HG03457 (cell line): ENCODE measurements around the gene NBPF1.
"Not testable (repeated sequence)": the region's sequence is repeated elsewhere in the genome, so short reads cannot be mapped to it uniquely, and the experiment has no call there.

Experiments
- ATAC-seq: cut with Tn5 transposase; IDR thresholded peaks from one replicate; pipeline ENCODE4 v1.9.1; 2021; ENCODE audit warnings: moderate number of reproducible peaks; ENCODE audit not compliant: unreplicated experiment

The NBPF1 gene

DNA sequence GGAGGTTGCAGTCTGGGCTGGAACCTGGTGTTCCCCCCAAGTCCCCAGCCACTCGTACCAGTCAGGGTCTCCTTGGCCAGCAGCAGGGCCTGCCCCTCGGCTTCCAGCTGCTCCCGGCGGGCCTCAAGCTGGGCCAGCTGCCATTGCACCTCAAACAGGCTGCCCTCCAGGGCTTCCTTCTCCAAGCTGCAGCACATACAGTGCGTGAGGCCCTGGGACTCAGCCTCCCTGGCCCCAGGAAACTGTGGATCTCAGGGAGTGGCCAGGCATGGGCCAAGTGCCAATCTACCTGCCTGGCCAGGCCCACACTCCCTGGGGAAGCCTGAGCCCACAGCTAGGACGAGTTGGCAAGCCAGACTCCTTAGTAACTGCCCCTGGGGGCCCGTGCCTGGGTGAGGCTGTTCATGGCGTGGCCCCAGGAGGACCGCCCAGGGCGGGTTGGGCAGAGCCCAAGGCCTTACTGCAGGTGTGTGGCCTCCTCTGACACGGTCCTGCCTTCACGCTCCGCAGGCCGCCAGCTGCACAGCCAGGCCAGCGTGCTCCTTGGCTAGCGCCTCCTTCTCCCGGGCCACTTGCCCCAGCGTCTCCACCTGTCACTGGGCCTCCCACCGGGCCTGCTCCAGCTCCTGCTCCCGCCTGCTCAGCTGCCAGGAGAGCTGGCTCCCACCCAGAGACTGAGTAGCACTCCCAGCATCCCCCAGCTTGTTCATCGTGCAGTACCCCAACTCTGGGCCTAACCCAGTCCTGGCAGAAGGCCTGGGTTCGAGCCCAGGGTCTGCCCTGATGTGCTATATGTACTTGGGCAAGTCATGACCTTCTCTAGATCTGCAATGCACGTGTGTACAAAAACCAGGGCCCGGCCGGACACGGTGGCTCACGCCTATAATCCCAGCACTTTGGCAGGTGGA lies 10.7 kb upstream of the NBPF1 start:
- not testable (repeated sequence) for ATAC-seq

GRCh38 chr1:16623337-16623736 lies 10.0 kb upstream of the NBPF1 start:
- not testable (repeated sequence) for ATAC-seq

GRCh38 chr1:16621681-16622315 lies 8.4 kb upstream of the NBPF1 start:
- not testable (repeated sequence) for ATAC-seq

DNA sequence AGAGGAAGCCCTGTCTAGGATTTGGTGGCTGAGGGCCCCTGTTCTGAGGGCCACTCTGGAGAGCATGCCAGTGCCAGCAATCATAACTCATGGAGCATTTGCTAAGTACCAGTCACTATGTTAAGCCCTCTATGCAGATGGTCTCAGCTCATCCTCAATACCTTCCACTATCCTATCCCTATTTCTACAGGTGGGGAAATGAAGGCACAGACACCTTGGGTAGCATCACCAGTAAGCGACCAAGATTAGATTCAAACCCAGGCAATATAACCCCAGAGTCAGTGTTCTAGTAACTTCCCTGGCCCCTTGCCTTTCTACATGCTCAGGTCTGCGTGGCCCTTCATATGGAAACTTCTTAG lies 7.9 kb upstream of the NBPF1 start:
- no peak for ATAC-seq

DNA sequence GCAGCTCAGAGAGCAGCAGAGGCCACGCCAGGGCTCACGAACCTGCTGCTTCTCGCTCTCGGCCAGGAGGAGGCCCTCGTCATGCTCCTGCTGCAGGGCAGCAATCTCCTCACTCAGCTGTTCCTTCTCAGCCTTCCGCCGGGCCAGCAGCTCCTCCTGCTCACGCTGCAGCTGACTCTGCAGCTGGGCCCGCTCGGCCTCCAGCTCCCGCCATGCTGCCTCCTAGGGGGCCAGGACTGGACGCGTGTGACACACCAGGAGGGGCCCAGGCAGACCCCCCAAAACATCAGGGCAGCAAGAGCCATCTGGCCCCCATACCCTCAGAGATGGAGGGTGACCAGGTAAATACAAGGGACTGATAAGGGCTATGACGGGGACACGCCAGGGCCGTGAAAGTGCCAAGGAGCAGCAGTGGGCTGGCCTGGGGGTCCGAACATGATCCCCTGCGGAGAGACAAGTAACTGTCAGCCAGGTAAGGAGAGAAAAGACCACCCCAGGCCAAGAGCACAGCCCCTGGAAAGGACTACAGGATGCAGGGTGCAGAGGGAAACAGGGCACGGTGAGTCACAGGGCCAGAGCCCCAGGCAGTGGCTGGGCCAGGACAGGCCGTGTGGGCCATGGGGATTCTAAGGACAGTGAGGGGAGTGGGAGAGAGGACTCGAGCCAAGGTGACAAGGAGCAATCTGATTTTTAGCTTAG lies 6.6 kb upstream of the NBPF1 start:
- ATAC-seq = not testable (repeated sequence)

- no peak for ATAC-seq
Observed at GRCh38 chr1:16618719-16619118, 5.4 kb upstream of the NBPF1 start.

DNA sequence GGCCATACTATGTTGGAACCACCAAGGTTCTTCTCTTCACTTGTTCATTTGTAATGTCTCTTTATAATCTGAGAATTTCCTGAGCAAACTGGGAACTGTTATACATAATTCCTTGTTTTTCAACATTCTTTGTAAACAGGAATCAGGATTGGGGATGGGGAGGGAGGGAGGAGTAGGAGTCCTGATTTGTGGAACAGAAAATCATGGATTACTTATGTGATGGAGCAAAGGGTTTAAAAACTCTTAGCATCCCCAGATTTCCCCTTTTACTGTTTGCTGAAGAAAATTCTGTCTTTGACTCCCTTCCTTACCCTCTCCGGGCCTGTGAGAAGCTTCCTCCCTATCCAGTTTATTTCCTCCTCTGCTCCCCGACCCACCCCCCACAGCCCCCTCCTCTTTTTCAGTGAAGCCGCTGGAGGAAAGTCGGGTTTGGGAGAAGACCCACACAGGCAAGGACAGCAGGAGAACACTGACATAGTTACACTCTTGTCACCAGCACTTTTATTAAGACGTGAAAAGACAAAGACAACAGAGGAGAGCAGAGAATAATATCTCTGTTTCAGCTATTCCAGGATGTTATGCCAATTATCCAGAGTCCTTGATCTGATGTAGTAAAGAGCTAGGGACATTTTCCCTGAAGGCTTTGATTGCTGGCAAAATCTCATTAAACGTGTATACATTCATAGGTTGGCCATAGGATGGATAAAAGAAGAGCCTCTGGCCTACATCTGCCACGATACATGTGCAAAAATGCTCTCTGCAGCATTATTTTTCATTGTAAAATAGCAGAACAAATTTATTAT lies 4.6 kb upstream of the NBPF1 start:
- ATAC-seq = no peak

DNA sequence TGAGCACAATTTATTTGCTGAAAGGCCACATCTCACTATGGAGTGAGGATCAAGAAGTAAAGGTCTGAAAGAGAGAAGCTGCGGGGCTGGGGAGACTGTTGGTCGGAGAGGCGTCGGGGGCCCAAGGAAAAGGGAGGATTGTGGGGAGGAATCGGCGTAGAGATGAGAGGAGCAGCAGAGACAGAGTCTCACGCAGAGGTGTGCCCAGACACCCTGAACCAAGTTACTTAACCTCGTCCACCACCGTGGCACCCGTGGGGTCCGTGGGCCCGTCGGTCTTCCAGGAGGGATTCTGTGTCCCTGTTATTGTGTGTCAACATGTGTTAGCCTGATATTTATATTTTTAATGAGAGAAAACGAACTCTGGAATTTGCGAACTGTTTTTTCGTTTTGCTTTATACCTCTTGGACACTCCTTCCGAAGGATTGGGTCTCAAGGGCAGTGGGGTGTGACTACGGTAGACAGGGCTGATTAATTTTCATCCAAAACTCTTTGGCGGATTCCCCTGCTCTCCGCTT lies 3.8 kb upstream of the NBPF1 start:
- no peak for ATAC-seq

GRCh38 chr1:16615253-16616252 lies 2.2 kb upstream of the NBPF1 start:
- no peak for ATAC-seq

GRCh38 chr1:16614361-16615252 lies 1.2 kb upstream of the NBPF1 start:
- no peak for ATAC-seq

GRCh38 chr1:16612332-16613172 lies 812 bp downstream of the NBPF1 start:
- no peak for ATAC-seq

DNA sequence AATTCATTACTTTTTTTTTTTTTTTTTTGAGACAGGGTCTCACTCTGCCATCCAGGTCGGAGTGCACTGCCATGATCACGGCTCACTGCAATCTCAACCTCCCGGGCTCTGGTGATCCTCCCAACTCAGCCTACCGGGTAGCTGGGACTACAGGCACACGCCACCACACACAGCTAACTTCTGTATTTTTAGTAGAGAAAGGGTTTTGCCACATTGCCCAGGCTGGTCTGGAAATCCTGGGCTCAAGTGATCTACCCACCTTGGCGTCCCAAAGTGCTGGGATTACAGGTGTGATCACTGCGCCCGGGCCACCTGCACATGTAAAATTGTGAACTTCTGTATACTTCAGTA lies 1.4 kb downstream of the NBPF1 start:
- not testable (repeated sequence) for ATAC-seq

GRCh38 chr1:16611164-16611563 lies 2.2 kb downstream of the NBPF1 start:
- ATAC-seq = not testable (repeated sequence)

GRCh38 chr1:16610553-16610952 lies 2.8 kb downstream of the NBPF1 start:
- ATAC-seq = not testable (repeated sequence)

DNA sequence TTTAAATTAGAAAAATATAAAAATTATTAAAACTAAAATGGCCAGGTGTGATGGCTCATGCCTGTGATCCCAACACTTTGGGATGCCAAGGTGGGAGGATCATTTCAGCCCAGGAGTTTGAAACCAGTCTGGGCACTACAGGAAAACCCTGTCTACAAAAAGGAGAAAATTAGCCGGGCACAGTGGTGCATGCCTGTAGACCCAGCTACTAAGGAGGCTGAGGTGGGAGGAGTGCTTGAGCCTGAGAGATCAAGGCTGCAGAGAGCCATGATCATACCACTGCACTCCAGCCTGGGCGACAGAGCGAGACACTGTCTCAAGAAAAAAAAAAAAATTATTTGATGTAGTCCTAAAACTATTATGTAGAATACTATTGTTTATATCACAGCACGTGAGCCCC lies 3.6 kb downstream of the NBPF1 start:
- ATAC-seq = not testable (repeated sequence)

GRCh38 chr1:16608838-16609560 lies 4.4 kb downstream of the NBPF1 start:
- ATAC-seq = no peak
